Ovary (tissue), 3 donors: ENCODE data around the gene ADCY9.

ENCODE experiments used
- CTCF ChIP-seq, 3 donors: fragments of 450-650 bp in 2 of 3; fragments of 200-600 bp in 1 of 3; IDR thresholded peaks; one replicate each; pipeline versions ENCODE4 v1.5.1 to v1.8.0; 2016 to 2022; ENCODE audit warnings: antibody characterized with exemption in 3 of 3, mild to moderate bottlenecking in 1 of 3
- EP300 ChIP-seq: sonication (generic); formaldehyde crosslinking; IDR thresholded peaks from one replicate; pipeline ENCODE4 v1.6.1; 2017; ENCODE audit warnings: antibody characterized with exemption
- donor health status: DM: no; HTN: no; CAD: no.

- TF ChIP-seq CTCF (IDR thresholded peaks at IDR 0.05) (no peak), EP300 (no peak)
Measured at GRCh38 chr16:4142268-4142667, 26.0 kb upstream of the ADCY9 start.
